Measurements from ENCODE around the gene ZNF445.

GRCh38 chr3:44418549-44418948 is 58.9 kb downstream of the ZNF445 start:
- TF ChIP-seq REST (IDR thresholded peaks at IDR 0.05; ENCODE audit: insufficient read depth in 1 of 2, low read depth in 2 of 2, low read length in 1 of 2): no peak
- no peak; the same call in 1 of the 2 replicates for TF ChIP-seq CTCF (IDR thresholded peaks at IDR 0.05)
- TF ChIP-seq POLR2AphosphoS5 (IDR thresholded peaks at IDR 0.05; ENCODE audit: low read depth, low read length): no peak
- TF ChIP-seq TCF7L2 (IDR thresholded peaks at IDR 0.05; ENCODE audit: low read depth, low read length): no peak
- TF ChIP-seq SIN3A (IDR thresholded peaks at IDR 0.05; ENCODE audit: borderline replicate concordance, insufficient read depth, low read depth, low read length): no peak

All from Panc1 (cell line).